KMS-11 (cell line): ENCODE measurements around the gene INPP5B.
A peak's percentile ranks its signal among the peaks of the same experiment; 100 is the strongest.

Source experiments
- H2AFZ ChIP-seq: fragments of 200-600 bp; sonication (generic); 2 replicates; pipeline ENCODE4 v1.6.1; 2016; ENCODE audit warnings: antibody characterized with exemption, mixed run types, low read depth
- H3K27ac ChIP-seq: fragments of 200-600 bp; sonication (generic); 2 replicates; pipeline ENCODE4 v1.6.1; 2016; ENCODE audit warnings: mild to moderate bottlenecking, mixed run types
- H3K27me3 ChIP-seq: fragments of 200-600 bp; sonication (generic); 2 replicates; pipeline ENCODE4 v1.6.1; 2017; ENCODE audit warnings: mild to moderate bottlenecking, low read depth, mixed run types, moderate library complexity; ENCODE audit not compliant: insufficient read depth
- H3K36me3 ChIP-seq: fragments of 200-600 bp; sonication (generic); 2 replicates; pipeline ENCODE4 v1.6.1; 2017; ENCODE audit warnings: mild to moderate bottlenecking, mixed run types; ENCODE audit not compliant: insufficient read depth
- H3K4me1 ChIP-seq: fragments of 200-600 bp; sonication (generic); 2 replicates; pipeline ENCODE4 v1.6.1; 2016; ENCODE audit warnings: mild to moderate bottlenecking, low read depth, mixed run types; ENCODE audit not compliant: poor library complexity, severe bottlenecking
- H3K4me2 ChIP-seq: fragments of 200-600 bp; sonication (generic); 2 replicates; pipeline ENCODE4 v1.7.0; 2016; ENCODE audit warnings: mild to moderate bottlenecking, mixed run types
- H3K4me3 ChIP-seq: fragments of 200-600 bp; sonication (generic); IDR thresholded peaks from 2 replicates; pipeline ENCODE4 v1.6.1; 2017; ENCODE audit warnings: low read depth, low read length, mixed read lengths; ENCODE audit not compliant: insufficient read depth
- H3K79me2 ChIP-seq: fragments of 200-600 bp; sonication (generic); 2 replicates; pipeline ENCODE4 v1.6.1; 2016; ENCODE audit warnings: low read depth, mixed run types; ENCODE audit not compliant: insufficient read depth
- H3K9ac ChIP-seq: fragments of 200-600 bp; sonication (generic); 2 replicates; pipeline ENCODE4 v1.6.1; 2016; ENCODE audit warnings: mild to moderate bottlenecking, mixed run types
- H4K20me1 ChIP-seq: fragments of 200-600 bp; sonication (generic); 2 replicates; pipeline ENCODE4 v1.6.1; 2016; ENCODE audit warnings: mild to moderate bottlenecking, mixed run types; ENCODE audit not compliant: insufficient read depth
- TF ChIP-seq, protein P1 (sequence below): fragments of 200-600 bp; sonication (generic); conservative IDR thresholded peaks from 2 replicates; pipeline ENCODE4 v1.6.1; 2017; ENCODE audit warnings: low read depth, mild to moderate bottlenecking, antibody characterized with exemption, low read length, moderate library complexity, mixed read lengths

The INPP5B gene

DNA sequence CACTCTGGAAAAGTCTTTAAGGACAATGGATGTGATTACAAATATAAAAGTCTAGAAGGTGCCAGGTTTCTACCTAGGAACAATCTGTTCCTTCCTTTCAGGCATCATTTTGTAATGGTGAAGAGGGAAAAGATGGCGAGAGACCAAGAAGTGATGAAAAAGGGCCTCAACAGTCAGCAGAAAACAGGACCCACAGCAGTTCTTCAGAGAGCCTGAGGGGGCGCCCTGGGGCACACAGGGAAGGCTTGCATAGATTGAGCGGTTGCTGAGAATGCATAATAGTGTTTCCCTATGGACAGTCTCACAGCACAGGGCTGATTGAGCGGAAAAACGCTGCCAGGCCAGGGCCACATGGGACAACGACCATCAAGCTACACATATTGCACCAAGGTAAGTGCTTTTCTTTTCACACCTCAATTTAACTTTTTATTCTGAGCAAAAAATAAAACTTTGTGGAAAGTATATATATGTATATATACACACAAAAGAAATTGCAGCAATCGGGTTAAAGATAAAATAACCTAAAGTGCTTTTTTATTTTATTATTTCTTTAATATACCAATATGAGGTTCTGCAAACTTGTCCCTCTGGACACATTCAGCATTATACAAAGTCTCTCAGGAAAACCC lies 135.7 kb downstream of the INPP5B start:
- Histone ChIP-seq H3K27ac (no peak overlapping the region), H2AFZ (no peak overlapping the region), H3K27me3 (no peaks in the 10 kb centered on the region), H4K20me1 (peaks cover 9% of the 10 kb centered on the region), H3K4me3 (no peak overlapping the region), H3K36me3 (no peaks in the 10 kb centered on the region), H3K79me2 (peaks cover 15% of the 10 kb centered on the region), H3K9ac (no peak overlapping the region), H3K4me1 (peaks cover 39% of the 10 kb centered on the region), H3K4me2 (no peak overlapping the region)
- TF ChIP-seq, protein P1, sequence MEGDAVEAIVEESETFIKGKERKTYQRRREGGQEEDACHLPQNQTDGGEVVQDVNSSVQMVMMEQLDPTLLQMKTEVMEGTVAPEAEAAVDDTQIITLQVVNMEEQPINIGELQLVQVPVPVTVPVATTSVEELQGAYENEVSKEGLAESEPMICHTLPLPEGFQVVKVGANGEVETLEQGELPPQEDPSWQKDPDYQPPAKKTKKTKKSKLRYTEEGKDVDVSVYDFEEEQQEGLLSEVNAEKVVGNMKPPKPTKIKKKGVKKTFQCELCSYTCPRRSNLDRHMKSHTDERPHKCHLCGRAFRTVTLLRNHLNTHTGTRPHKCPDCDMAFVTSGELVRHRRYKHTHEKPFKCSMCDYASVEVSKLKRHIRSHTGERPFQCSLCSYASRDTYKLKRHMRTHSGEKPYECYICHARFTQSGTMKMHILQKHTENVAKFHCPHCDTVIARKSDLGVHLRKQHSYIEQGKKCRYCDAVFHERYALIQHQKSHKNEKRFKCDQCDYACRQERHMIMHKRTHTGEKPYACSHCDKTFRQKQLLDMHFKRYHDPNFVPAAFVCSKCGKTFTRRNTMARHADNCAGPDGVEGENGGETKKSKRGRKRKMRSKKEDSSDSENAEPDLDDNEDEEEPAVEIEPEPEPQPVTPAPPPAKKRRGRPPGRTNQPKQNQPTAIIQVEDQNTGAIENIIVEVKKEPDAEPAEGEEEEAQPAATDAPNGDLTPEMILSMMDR: peak; percentile 90
